ENCODE measurements around the gene OSBP.
"Not testable (repeated sequence)": the region's sequence is repeated elsewhere in the genome, so short reads cannot be mapped to it uniquely, and the experiment has no call there.

OSBP gene, protein sequence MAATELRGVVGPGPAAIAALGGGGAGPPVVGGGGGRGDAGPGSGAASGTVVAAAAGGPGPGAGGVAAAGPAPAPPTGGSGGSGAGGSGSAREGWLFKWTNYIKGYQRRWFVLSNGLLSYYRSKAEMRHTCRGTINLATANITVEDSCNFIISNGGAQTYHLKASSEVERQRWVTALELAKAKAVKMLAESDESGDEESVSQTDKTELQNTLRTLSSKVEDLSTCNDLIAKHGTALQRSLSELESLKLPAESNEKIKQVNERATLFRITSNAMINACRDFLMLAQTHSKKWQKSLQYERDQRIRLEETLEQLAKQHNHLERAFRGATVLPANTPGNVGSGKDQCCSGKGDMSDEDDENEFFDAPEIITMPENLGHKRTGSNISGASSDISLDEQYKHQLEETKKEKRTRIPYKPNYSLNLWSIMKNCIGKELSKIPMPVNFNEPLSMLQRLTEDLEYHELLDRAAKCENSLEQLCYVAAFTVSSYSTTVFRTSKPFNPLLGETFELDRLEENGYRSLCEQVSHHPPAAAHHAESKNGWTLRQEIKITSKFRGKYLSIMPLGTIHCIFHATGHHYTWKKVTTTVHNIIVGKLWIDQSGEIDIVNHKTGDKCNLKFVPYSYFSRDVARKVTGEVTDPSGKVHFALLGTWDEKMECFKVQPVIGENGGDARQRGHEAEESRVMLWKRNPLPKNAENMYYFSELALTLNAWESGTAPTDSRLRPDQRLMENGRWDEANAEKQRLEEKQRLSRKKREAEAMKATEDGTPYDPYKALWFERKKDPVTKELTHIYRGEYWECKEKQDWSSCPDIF

DNA sequence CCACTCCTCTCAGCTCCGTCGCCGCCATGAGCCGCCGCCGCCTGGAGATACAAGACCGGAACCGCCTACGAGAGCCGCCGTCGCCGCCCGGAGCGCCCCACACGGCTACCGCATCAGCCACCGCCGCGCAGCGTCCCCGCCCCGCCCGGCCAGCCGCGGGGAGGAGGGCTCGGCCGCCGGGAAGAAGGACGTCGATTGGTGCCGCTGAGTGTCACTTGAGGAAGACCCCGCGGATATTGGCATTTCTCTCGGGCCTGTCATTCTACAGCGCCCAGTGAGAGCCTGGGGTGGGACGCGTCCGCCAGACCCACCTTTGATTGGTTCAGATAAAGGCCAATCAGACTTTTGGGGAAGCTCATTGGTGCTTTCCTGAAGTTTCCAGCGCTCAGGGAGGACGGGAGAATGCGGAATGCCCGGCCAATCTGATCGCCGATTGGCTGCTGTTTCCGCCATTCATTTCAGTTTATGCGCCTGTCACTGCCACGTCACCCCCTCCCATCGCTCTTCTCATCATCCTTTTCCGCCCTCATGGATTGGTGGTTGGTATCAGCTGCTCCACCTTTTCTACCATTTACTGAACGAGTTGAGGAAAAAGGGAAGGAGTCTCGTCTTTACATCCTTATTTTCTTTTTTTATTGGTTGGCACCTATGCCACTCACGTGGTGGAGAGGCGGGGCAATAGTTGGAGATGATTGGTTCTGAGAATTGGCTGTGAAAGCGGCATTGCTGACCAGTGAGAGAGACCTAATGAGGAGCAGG is at the start of gene OSBP:
Gene OSBP (minus strand): TSS at position 138 of the 759 bp plus-strand sequence. CDS start 110 bp downstream, at position 28.
- DNase-seq, result peak; percentile 100

DNA sequence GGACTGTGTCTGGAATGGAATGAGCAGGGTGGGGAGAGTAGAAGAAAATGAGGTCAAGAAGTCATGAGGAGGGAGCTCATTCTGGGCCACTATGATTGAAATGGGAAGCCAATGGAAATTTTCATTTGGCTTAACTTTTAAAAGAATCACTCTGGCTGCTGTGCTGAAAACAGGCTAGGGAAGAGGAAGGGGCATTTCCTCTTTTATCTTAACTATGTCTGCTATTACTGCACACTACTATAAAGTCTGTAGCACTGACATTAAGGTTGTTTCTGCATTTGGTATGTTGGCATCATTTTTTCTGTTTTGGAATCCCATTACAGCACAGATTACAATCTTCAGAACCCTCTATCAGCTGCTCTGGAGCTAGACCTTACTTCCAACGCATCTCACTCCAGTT is 45.0 kb upstream of the OSBP start:
- no peak for DNase-seq

DNA sequence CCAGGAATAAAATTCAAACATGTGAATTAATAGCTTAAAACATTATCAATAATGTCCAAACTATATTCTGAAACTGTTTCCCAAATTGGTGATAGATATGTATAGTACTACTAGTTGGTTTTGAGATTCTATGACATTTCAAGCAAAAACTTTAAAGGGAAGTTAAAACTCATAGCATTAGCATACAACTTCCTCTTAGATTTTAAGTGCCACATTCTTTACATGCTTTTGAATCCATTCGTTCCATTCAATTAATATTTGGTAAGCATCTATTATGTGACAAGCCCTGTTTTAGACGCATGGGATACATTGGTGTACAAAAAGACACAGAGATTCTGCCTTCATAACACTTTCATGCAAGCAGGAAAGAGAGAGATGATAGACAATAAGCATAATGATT is 44.4 kb upstream of the OSBP start:
- DNase-seq, result no peak

DNA sequence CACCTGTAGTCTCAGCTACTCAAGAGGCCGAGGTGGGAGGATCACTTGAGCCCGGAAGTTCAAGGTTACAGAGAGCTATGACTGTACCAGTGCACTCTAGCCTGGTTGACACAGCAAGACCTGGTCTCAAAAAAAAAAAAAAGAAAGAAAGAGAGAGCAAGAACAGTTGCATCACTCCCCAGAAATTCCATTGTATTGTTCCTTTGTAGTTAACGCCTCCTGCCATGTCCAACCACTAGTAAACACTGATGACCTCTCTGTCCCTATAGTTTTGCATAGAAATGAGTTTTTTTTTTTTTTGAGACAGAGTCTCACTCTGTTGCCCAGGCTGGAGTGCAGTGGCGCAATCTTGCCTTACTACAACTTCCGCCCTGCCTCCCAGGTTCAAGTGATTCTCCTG is 42.5 kb upstream of the OSBP start:
- no peak for DNase-seq

DNA sequence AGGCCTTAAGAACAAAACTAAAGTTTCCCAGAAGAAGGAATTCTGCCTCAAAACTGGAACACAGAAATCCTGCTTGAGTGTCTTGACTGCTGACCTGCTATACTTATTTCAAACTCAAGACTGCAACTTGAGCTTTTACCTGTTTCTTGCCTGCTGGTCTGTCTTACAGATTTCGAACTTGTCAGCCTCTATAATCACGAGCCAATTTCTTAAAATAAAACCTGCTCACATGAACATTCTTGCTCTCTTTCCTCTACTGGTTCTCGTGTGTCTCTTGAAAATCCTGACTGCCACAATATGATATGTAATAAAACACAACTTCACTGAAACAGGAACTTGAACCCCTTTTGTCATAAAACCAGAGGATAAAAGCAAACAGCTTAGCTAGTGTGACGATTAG is 39.3 kb upstream of the OSBP start:
- no peak for DNase-seq

DNA sequence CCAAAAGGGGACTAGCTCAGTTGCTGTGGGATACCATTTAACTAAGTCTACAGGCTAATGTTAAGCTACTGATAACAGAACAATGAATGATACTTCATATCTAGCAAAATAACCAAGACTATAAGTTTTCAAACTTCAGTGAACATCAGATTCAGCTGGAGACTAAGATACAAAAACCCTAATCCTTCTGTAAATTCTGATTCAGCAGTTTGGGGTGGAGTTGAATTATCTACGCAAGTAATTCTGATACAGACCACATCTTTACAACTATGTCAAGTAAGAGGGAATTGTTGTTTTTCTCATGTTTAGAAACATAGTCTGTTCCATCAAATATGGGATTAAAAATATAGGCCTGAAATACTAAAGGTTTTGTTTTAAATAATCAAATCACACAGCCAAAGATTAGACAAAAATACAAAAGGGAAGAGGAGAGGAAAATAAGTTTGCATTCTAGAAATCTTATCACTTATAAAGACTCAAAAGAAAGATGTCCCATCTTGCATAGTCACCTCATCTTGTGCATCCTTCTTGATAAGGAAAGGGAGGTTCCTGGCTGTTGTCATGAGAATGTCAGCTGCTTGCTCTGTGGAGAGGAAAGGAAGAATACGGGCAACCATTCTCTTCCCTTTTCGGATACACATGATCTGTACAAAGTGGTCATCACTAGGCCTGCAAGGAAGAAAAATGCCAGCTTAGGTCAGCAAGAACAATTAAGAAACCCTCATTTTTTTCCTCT is 31.8 kb upstream of the OSBP start:
- DNase-seq, result no peak

DNA sequence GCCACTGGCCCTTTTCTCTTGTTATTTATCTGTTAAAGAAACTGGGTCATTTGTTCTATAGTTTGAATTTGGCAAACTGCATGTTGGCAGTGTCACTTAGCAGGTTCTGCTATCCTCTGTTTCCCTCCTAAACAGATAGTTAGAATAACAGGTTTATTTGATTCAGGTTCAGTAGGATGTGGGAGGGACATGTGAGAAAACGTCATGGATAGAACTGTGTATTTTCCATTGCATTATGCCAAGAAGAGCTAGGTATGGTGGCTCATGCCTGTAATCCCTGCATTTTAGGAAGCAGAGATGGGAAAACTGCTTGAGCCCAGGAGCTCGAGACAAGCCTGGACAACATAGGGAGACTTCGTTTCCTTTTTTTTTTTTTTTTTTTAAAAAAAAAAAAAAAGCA is 29.0 kb upstream of the OSBP start:
- no peak for DNase-seq

DNA sequence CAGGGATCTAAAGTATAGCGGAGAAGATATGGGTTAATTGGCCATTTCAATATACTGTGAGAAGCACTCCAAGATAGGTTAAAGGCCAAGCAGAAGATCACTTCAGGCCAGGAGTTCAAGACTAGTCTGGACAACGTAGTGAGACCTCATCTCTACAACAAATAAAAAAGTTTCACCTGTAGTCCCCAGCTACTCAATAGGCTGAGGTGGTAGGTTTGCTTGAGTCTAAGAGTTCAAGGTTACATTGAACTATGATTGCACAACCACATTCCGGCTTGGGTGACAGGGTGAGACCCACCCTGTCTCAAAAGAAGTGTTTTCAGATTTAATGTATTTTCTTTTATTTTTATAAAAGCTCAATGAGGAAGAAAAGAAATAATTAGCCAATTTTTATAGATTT is 27.8 kb upstream of the OSBP start:
- no peak for DNase-seq

DNA sequence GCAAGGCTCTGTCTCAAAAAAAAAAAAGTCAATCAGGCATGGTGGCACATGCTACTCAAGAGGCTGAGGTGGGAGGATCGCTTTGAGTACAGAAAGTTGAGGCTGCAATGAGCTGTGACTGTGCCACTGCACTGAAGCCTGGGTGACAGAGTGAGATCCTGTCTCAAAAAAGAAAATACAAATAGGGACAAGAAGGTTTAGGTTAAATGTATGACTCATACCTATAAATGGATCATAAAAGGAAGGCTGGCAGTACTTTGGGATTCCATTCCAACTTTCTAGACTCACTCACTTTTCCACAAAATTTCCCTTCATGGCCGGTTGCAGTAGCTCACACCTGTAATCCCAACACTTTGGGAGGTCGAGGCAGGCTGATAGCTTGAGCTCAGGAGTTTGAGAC is 25.6 kb upstream of the OSBP start:
- peak; percentile 25 for DNase-seq

DNA sequence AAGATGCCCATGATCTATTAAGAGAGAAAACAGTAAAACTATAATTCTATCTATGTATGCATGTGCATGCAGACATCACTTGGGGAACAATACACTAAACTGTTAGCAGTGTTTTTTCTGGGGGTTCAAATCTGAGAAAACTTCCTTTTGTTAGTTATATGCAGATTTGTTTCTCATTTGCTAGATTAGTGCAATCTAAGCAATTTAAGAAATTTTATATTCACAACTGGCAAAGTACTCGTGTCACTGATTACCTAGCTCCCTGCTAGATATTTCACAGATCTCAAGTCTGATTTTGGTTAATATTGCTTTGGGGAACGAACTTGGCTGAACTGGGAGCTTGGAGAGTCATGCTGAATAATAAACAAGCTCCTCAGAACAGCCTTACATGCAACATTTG is 14.9 kb upstream of the OSBP start:
- DNase-seq, result no peak

DNA sequence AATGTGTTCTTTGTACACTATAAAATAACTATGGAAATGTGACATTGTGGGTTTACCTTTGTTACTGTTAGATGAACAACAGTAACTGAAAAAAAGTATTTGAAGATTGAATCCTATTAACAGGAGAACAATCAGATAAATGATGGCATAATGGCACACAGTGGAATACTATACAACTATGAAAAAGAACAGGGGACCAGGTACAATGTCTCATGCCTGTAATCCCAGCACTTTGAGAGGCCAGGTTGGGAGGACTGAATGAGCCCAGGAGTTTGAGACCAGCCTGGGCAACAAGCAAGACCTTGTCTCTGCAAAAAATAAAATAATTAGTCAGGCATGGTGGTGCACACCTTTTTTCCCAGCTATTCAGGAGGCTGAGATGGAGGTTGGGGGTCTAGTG is 14.4 kb upstream of the OSBP start:
- no peak for DNase-seq

DNA sequence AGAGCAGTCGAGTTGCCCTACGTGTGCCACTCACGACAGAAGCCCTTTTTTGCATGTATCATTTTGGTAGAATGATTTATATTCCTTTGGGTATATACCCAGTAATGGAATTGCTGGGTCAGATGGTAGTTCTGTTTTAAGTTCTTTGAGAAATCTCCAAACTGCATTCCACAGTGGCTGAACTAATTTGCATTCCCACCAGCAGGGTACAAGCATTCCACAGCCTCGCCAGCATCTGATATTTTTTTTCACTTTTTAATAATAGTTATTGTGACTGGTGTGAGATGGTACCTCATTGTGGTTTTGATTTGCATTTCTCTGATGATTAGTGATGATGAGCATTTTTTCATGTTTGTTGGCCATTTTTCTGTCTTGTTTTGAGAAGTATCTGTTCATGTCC is 11.4 kb upstream of the OSBP start:
- not testable (repeated sequence) for DNase-seq

DNA sequence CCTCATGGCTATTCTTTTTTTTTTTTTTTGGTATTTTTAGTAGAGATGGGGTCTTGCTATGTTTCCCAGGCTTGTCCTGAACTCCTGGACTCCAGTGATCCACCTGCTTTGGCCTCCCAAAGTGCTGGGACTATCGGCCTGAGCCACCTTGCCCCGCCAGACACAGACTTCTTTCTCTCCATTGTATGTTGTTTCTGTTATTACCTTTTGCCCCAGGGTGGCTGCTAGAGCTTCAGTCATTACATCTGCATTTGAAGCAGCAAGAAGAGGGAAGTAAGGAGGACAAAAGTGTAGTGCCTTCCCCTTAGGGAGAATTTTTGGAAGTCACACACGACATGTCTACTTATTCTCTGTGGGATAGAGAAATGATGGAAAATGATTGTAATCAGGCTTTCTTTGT is 10.1 kb upstream of the OSBP start:
- DNase-seq, result no peak

DNA sequence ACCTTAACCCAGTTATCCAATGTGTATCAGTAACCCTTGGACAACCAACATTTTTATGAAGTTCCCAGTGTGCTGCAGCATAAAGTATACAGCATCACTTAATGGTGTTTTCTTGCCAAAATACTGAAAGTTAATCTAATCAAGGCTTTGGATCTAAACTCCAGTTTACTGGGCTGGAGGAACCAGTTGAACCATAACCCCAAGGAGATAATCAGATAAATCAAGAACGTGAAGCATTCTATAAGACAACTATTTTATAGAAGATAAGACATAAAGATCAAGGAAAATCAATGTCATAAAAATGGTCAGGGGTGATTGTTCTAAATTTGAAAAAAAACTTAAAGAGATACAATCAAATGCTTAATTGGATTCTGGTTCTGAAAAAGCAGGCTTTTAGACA is 2.3 kb upstream of the OSBP start:
- DNase-seq, result no peak

DNA sequence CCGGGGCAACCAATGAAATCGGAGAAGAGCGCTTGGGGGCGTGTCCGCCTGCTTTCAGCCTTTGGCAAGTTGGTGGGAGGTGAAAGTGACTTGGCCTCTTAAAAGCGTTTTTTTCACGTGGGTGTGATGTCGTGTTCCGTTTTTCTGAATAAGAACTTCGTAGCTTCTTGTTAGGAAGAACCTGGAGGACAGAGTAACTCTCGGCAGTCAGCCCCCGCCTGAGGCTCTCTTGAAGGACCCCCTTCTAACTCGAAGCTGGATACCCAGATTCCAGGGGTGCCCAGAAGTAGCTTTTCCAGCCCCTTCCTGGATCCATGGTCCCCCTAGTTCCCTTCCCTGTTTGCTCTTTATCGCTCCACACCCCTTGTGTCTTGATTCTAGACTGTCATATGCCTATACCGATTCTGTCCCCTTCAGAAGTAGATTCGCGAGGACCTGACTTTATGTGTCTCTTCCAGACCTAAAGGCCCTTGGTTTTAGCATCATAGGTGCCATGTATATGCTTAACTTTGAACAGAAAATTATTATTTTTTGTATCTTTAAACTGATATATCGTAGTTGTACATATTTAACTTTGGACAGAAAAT is 915 bp upstream of the OSBP start:
- no peak for DNase-seq

DNA sequence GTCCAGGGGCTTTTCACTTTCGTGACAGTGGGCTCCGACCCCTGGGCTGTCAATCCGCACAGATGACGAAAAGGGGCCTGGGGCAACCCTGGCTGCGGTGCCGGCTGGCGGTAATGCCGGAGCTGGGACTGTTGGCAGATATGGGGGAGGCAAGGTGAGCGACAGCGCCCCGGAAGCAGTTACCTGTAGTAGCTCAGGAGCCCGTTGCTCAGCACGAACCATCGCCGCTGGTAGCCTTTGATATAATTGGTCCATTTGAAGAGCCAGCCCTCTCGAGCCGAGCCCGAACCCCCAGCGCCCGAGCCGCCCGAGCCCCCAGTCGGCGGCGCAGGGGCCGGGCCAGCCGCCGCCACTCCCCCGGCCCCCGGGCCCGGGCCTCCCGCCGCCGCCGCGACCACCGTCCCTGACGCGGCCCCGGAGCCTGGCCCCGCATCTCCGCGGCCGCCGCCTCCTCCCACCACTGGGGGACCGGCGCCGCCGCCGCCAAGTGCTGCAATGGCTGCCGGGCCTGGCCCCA is 396 bp downstream of the OSBP start:
- no peak for DNase-seq

DNA sequence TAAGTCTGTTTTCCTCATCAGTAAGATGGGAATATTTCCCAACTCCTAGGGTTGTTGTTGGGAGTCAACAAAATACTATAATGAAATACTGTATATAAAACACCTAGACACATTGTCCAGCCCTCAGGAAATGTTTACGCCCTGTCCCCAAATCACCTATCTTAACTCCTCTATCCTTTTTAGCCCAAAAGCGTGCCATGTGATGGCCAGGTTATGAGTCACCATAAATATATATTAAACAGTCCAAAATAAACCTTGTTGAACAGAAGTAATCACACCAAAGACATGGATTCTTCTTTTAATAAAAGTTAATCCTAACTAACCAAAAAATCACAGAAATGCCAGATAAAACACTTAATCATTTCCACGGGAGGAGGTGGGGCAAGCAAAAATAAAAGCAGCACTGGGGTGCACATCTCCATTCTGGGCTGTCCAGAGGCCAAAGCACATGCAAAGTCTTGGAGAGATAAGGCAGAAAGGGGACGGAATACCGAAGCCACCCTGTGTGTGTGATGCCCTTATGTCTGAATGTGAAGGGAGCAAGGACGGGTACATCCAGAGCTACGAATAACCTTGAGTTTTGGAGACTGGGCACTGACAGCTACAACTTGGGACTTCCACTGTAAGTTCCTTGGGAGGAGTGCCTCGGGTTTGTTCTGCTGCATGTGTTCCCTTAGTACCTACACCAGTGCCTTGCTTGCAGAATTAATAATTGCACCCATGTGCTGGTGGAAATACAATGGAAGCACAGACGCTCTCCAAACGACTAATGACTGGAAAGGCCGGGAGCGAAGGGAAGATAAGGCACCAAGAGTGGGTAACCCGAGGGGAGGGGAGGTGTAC is 1.1 kb downstream of the OSBP start:
- DNase-seq, result no peak

DNA sequence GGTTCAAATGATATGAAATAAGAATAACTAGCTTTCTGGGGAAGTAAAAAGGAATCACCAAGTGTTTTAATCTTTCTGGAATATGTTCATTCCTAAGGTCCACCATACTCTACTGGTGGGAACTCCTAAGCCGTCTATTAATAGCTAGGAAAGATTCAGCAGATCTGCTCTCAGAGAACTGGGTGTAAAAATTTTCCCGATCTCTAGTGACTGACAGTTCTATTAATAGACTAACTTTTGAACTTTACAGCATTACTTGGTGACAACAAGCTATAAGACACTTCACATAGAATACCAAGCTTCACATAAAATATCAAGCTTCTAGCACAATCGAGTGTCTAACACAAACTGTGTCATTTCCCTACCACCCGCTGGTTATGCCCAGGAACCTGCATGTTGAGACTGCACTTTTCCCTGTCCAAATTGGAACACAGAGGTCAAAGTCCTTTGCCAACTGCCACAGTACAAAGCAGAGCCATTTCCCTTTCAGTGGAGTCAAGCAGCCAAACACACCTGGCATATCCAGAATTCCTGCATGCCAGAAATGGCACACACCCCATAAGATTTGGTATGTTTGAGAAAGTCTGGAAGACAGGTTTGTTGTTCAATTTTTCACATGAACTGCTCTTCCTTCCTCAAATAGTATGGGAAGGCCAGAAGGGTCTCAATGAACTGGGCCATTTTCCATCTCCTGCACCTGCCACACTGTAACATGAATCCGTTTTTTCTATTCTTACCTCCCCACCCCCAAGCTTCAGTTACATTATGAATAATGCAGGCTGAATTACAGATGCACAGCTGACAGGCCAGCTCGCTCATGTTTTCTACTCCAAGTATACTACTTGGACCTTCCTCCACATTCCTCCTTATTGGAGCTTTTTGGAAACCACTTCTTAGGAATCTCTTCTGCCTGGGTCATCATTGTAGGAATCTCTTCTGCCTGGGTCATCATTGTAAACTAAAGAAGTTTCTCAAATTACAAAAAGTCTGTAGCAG is 3.7 kb downstream of the OSBP start:
- DNase-seq, result peak; percentile 15

DNA sequence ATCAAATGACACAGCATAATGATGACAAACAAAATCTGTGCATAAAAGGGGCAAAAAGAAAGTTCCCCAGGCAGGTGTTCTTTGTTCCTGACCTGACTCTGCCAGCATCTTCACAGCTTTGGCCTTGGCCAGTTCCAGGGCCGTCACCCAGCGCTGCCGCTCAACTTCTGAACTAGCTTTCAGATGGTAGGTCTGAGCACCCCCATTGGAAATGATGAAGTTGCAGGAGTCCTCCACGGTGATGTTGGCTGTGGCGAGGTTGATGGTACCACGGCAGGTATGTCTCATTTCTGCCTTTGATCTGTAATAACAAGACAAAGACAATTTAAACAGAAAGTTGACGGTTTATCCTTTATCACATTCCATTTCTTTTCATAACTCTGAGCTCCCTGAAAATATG is 5.3 kb downstream of the OSBP start:
- DNase-seq, result no peak
